ENCODE results near the gene SLC27A4. TPM values are rescaled to one million over a fixed set of nuclear protein-coding genes. Genes with fewer than 3 reads are reported as not detected.

SLC27A4 gene
- total and polyA plus RNA-seq, 2 of the 13 experiments (the other 11 are each of a cell fraction or from before 2014, with no cell fraction given), result 10.6 to 18.8 TPM

GRCh38 chr9:128322404-128323211, 17.7 kb upstream of the SLC27A4 start, which contains the start of the genes COQ4 and TRUB2 (continued):
- TF ChIP-seq KLF15 (CRISPR knock-in tag; IDR thresholded peaks at IDR 0.05; ENCODE audit: borderline replicate concordance), result peak; percentile 84; the same call in 1 of the 2 replicates
- TF ChIP-seq DNMT1 (CRISPR knock-in tag; IDR thresholded peaks at IDR 0.05), result 0 out of 2 replicates have a peak, but pooled peaks have one; percentile 65
- TF ChIP-seq HDAC2 (CRISPR knock-in tag; IDR thresholded peaks at IDR 0.05), result peak; percentile 85
- TF ChIP-seq TCF7 (IDR thresholded peaks at IDR 0.05; ENCODE audit: low read depth), result no peak
- no peak for TF ChIP-seq ZBTB21 (CRISPR knock-in tag; IDR thresholded peaks at IDR 0.05)
- TF ChIP-seq GATAD1 (CRISPR knock-in tag; IDR thresholded peaks at IDR 0.05), result peak; percentile 98
- TF ChIP-seq, protein P1, sequence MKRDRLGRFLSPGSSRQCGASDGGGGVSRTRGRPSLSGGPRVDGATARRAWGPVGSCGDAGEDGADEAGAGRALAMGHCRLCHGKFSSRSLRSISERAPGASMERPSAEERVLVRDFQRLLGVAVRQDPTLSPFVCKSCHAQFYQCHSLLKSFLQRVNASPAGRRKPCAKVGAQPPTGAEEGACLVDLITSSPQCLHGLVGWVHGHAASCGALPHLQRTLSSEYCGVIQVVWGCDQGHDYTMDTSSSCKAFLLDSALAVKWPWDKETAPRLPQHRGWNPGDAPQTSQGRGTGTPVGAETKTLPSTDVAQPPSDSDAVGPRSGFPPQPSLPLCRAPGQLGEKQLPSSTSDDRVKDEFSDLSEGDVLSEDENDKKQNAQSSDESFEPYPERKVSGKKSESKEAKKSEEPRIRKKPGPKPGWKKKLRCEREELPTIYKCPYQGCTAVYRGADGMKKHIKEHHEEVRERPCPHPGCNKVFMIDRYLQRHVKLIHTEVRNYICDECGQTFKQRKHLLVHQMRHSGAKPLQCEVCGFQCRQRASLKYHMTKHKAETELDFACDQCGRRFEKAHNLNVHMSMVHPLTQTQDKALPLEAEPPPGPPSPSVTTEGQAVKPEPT (CRISPR knock-in tag; IDR thresholded peaks at IDR 0.05; ENCODE audit: low read depth), result peak; percentile 49; the same call in 1 of the 2 replicates
- TF ChIP-seq, protein P2, sequence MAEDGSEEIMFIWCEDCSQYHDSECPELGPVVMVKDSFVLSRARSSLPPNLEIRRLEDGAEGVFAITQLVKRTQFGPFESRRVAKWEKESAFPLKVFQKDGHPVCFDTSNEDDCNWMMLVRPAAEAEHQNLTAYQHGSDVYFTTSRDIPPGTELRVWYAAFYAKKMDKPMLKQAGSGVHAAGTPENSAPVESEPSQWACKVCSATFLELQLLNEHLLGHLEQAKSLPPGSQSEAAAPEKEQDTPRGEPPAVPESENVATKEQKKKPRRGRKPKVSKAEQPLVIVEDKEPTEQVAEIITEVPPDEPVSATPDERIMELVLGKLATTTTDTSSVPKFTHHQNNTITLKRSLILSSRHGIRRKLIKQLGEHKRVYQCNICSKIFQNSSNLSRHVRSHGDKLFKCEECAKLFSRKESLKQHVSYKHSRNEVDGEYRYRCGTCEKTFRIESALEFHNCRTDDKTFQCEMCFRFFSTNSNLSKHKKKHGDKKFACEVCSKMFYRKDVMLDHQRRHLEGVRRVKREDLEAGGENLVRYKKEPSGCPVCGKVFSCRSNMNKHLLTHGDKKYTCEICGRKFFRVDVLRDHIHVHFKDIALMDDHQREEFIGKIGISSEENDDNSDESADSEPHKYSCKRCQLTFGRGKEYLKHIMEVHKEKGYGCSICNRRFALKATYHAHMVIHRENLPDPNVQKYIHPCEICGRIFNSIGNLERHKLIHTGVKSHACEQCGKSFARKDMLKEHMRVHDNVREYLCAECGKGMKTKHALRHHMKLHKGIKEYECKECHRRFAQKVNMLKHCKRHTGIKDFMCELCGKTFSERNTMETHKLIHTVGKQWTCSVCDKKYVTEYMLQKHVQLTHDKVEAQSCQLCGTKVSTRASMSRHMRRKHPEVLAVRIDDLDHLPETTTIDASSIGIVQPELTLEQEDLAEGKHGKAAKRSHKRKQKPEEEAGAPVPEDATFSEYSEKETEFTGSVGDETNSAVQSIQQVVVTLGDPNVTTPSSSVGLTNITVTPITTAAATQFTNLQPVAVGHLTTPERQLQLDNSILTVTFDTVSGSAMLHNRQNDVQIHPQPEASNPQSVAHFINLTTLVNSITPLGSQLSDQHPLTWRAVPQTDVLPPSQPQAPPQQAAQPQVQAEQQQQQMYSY (CRISPR knock-in tag; IDR thresholded peaks at IDR 0.05), result no peak
- TF ChIP-seq ZNF605 (CRISPR knock-in tag; IDR thresholded peaks at IDR 0.05), result no peak; the same call in 1 of the 2 replicates
- no peak; the same call in 1 of the 2 replicates for TF ChIP-seq TEAD2 (CRISPR knock-in tag; IDR thresholded peaks at IDR 0.05)
- TF ChIP-seq MNT (IDR thresholded peaks at IDR 0.05), result peak; percentile 56
- TF ChIP-seq, protein P3, sequence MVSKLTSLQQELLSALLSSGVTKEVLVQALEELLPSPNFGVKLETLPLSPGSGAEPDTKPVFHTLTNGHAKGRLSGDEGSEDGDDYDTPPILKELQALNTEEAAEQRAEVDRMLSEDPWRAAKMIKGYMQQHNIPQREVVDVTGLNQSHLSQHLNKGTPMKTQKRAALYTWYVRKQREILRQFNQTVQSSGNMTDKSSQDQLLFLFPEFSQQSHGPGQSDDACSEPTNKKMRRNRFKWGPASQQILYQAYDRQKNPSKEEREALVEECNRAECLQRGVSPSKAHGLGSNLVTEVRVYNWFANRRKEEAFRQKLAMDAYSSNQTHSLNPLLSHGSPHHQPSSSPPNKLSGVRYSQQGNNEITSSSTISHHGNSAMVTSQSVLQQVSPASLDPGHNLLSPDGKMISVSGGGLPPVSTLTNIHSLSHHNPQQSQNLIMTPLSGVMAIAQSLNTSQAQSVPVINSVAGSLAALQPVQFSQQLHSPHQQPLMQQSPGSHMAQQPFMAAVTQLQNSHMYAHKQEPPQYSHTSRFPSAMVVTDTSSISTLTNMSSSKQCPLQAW (CRISPR knock-in tag; IDR thresholded peaks at IDR 0.05), result peak; percentile 95
- TF ChIP-seq, protein P4, sequence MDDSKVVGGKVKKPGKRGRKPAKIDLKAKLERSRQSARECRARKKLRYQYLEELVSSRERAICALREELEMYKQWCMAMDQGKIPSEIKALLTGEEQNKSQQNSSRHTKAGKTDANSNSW (CRISPR knock-in tag; IDR thresholded peaks at IDR 0.05; ENCODE audit: borderline replicate concordance), result peak; percentile 84; the same call in 1 of the 2 replicates
- TF ChIP-seq WIZ (CRISPR knock-in tag; IDR thresholded peaks at IDR 0.05), result peak; percentile 67; the same call in 1 of the 2 replicates
- no peak for TF ChIP-seq ZNF724P (CRISPR knock-in tag; IDR thresholded peaks at IDR 0.05; ENCODE audit: borderline replicate concordance)
- TF ChIP-seq SIX4 (CRISPR knock-in tag; IDR thresholded peaks at IDR 0.05), result 0 out of 2 replicates have a peak, but pooled peaks have one; percentile 15
- peak; percentile 92 for TF ChIP-seq ZNF607 (CRISPR knock-in tag; IDR thresholded peaks at IDR 0.05; ENCODE audit: borderline replicate concordance)
